HepG2 (cell line): ENCODE results near the gene SCN9A. TPM values are rescaled to one million over a fixed set of nuclear protein-coding genes. Genes with fewer than 3 reads are reported as not detected.

Experiments used
- CREB1 ChIP-seq, 2 experiments: fragments of 450-650 bp in 1 of 2; IDR thresholded peaks; 2 replicates each; pipeline ENCODE4 v1.6.1; 2016 to 2017; ENCODE audit warnings: control low read depth in 1 of 2, mild to moderate bottlenecking in 1 of 2, missing compliant biosample characterization in 1 of 2, missing genetic modification characterization in 1 of 2
- FOXK1 ChIP-seq: sonication (generic); formaldehyde crosslinking; IDR thresholded peaks from 2 replicates; pipeline ENCODE4 v1.4.0; 2020; ENCODE audit warnings: low read depth, missing genetic modification reagents, borderline replicate concordance
- MLLT10 ChIP-seq: sonication (generic); formaldehyde crosslinking; IDR thresholded peaks from 2 replicates; pipeline ENCODE4 v1.4.0; 2020; ENCODE audit warnings: missing genetic modification reagents
- NR2F2 ChIP-seq: IDR thresholded peaks from 2 replicates; pipeline ENCODE4 v1.6.1; 2012; ENCODE audit warnings: low read depth, inconsistent platforms, borderline replicate concordance
- REL ChIP-seq: sonication (generic); formaldehyde crosslinking; conservative IDR thresholded peaks from 2 replicates; pipeline ENCODE4 v1.8.0; 2022; ENCODE audit warnings: mild to moderate bottlenecking, missing genetic modification reagents, moderate library complexity
- STAT5B ChIP-seq: sonication (generic); formaldehyde crosslinking; IDR thresholded peaks from 2 replicates; pipeline ENCODE4 v1.4.0; 2020; ENCODE audit warnings: missing genetic modification reagents
- TOE1 ChIP-seq: sonication (generic); formaldehyde crosslinking; IDR thresholded peaks from 2 replicates; pipeline ENCODE4 v1.4.0; 2020; ENCODE audit warnings: mild to moderate bottlenecking, missing genetic modification reagents
- ZNF205 ChIP-seq: IDR thresholded peaks from 2 replicates; pipeline ENCODE4 v1.6.1; 2018; ENCODE audit warnings: missing biosample characterization, missing genetic modification reagents
- ZNF264 ChIP-seq: sonication (generic); formaldehyde crosslinking; IDR thresholded peaks from 2 replicates; pipeline ENCODE4 v1.4.0; 2020; ENCODE audit warnings: missing genetic modification reagents
- ZNF329 ChIP-seq: sonication (generic); formaldehyde crosslinking; IDR thresholded peaks from 2 replicates; pipeline ENCODE4 v1.9.0; 2021; ENCODE audit warnings: low read depth, mild to moderate bottlenecking, missing genetic modification reagents
- ZNF629 ChIP-seq: sonication (generic); formaldehyde crosslinking; conservative IDR thresholded peaks from 2 replicates; pipeline ENCODE4 v1.5.0; 2020; ENCODE audit warnings: missing genetic modification reagents
- ZNF652 ChIP-seq: IDR thresholded peaks from 2 replicates; pipeline ENCODE4 v1.6.1; 2016; ENCODE audit warnings: low read depth, borderline replicate concordance
- ZSCAN22 ChIP-seq: sonication (generic); formaldehyde crosslinking; IDR thresholded peaks from 2 replicates; pipeline ENCODE4 v1.4.0; 2020; ENCODE audit warnings: mild to moderate bottlenecking, missing genetic modification reagents
- ZZZ3 ChIP-seq: sonication (generic); formaldehyde crosslinking; IDR thresholded peaks from 2 replicates; pipeline ENCODE4 v1.4.0; 2020; ENCODE audit warnings: missing genetic modification reagents, mild to moderate bottlenecking, borderline replicate concordance
- polyA plus RNA-seq, 8 experiments: library from polyadenylated mRNA; depleted of rRNA in 3 of 8; stranded (reverse) in 7 of 8; unstranded in 1 of 8; fragments of >200 nt; fragmentation: Illumina TruSeq in 4 of 8; extraction: Trizol in 4 of 8; gene quantifications; 2 replicates each; pipeline versions ENCODE4 v1.2.1 to v1.2.3, GENCODE V29; 2011 to 2016; ENCODE audit warnings: low read depth in 4 of 8, missing spikeins in 1 of 8, mixed read lengths in 1 of 8; ENCODE audit not compliant: insufficient read depth in 1 of 8
- total RNA-seq, 5 experiments: library from RNA; depleted of rRNA; stranded (reverse); fragments of >200 nt; fragmentation: Illumina TruSeq; extraction: Trizol; gene quantifications; 2 replicates each; pipeline ENCODE4 v1.2.3, GENCODE V29; 2016; ENCODE audit warnings: low read depth in 1 of 5
- TF ChIP-seq, protein P1 (sequence below): sonication (generic); formaldehyde crosslinking; IDR thresholded peaks from 2 replicates; pipeline ENCODE4 v1.4.0; 2020; ENCODE audit warnings: missing genetic modification reagents
- TF ChIP-seq, protein P2 (sequence below): sonication (generic); formaldehyde crosslinking; IDR thresholded peaks from 2 replicates; pipeline ENCODE4 v1.4.0; 2020; ENCODE audit warnings: missing genetic modification reagents, borderline replicate concordance
- TF ChIP-seq, protein P3 (sequence below): IDR thresholded peaks from 2 replicates; pipeline ENCODE4 v1.4.0; 2020; ENCODE audit warnings: mild to moderate bottlenecking, missing genetic modification reagents
- TF ChIP-seq, protein P4 (sequence below): IDR thresholded peaks from 2 replicates; pipeline ENCODE4 v1.6.1; 2016; ENCODE audit warnings: low read depth, missing genetic modification reagents, missing compliant biosample characterization

The SCN9A gene
- total and polyA plus RNA-seq, 2 of the 13 experiments (the other 11 are each of a cell fraction or from before 2014, with no cell fraction given), result 15.3 to 24.3 TPM

DNA sequence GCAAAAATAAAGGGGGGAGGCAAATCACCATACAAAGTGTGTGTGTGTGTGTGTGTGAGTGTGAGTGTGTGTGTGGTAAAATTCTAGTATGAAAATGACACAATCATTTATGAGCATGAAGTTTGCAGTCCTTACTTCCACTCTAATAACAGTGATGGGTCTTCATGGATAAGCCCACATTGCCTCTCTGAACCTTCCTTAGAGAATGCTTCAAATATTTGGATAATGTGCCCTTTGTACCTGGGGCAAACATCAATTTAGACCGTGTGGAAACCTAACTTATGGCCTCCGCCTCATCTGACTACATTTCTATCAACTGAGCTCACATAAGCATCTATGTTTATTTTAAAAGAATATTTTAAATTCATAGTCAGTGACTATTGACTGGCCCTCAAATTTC, 3.7 kb downstream of the SCN9A start (continued):
- TF ChIP-seq, protein P1, sequence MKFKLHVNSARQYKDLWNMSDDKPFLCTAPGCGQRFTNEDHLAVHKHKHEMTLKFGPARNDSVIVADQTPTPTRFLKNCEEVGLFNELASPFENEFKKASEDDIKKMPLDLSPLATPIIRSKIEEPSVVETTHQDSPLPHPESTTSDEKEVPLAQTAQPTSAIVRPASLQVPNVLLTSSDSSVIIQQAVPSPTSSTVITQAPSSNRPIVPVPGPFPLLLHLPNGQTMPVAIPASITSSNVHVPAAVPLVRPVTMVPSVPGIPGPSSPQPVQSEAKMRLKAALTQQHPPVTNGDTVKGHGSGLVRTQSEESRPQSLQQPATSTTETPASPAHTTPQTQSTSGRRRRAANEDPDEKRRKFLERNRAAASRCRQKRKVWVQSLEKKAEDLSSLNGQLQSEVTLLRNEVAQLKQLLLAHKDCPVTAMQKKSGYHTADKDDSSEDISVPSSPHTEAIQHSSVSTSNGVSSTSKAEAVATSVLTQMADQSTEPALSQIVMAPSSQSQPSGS (CRISPR knock-in tag), result peak; percentile 70; the same call in 1 of the 2 replicates
- TF ChIP-seq, protein P2, sequence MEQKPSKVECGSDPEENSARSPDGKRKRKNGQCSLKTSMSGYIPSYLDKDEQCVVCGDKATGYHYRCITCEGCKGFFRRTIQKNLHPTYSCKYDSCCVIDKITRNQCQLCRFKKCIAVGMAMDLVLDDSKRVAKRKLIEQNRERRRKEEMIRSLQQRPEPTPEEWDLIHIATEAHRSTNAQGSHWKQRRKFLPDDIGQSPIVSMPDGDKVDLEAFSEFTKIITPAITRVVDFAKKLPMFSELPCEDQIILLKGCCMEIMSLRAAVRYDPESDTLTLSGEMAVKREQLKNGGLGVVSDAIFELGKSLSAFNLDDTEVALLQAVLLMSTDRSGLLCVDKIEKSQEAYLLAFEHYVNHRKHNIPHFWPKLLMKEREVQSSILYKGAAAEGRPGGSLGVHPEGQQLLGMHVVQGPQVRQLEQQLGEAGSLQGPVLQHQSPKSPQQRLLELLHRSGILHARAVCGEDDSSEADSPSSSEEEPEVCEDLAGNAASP, result peak; percentile 61; the same call in 1 of the 2 replicates
- TF ChIP-seq STAT5B (CRISPR knock-in tag) (no peak), ZNF264 (CRISPR knock-in tag) (0 out of 2 replicates have a peak, but pooled peaks have one; percentile 64), MLLT10 (no peak), ZSCAN22 (CRISPR knock-in tag) (no peak), ZNF205 (CRISPR knock-in tag) (peak; percentile 70; the same call in 1 of the 2 replicates), ZNF629 (peak; percentile 43; the same call in 1 of the 2 replicates), ZNF329 (CRISPR knock-in tag) (no peak), FOXK1 (CRISPR knock-in tag) (peak; percentile 36; the same call in 1 of the 2 replicates), REL (no peak), CREB1 (IDR thresholded peaks at IDR 0.05) (no peak), CREB1 (CRISPR knock-in tag; IDR thresholded peaks at IDR 0.05) (0 out of 2 replicates have a peak, but pooled peaks have one; percentile 46), TOE1 (peak; percentile 66; the same call in 1 of the 2 replicates), ZNF652 (peak; percentile 28; the same call in 1 of the 2 replicates), NR2F2 (peak; percentile 84), ZZZ3 (CRISPR knock-in tag) (no peak)
- TF ChIP-seq, protein P3, sequence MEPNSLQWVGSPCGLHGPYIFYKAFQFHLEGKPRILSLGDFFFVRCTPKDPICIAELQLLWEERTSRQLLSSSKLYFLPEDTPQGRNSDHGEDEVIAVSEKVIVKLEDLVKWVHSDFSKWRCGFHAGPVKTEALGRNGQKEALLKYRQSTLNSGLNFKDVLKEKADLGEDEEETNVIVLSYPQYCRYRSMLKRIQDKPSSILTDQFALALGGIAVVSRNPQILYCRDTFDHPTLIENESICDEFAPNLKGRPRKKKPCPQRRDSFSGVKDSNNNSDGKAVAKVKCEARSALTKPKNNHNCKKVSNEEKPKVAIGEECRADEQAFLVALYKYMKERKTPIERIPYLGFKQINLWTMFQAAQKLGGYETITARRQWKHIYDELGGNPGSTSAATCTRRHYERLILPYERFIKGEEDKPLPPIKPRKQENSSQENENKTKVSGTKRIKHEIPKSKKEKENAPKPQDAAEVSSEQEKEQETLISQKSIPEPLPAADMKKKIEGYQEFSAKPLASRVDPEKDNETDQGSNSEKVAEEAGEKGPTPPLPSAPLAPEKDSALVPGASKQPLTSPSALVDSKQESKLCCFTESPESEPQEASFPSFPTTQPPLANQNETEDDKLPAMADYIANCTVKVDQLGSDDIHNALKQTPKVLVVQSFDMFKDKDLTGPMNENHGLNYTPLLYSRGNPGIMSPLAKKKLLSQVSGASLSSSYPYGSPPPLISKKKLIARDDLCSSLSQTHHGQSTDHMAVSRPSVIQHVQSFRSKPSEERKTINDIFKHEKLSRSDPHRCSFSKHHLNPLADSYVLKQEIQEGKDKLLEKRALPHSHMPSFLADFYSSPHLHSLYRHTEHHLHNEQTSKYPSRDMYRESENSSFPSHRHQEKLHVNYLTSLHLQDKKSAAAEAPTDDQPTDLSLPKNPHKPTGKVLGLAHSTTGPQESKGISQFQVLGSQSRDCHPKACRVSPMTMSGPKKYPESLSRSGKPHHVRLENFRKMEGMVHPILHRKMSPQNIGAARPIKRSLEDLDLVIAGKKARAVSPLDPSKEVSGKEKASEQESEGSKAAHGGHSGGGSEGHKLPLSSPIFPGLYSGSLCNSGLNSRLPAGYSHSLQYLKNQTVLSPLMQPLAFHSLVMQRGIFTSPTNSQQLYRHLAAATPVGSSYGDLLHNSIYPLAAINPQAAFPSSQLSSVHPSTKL (CRISPR knock-in tag), result peak; percentile 98
- TF ChIP-seq, protein P4, sequence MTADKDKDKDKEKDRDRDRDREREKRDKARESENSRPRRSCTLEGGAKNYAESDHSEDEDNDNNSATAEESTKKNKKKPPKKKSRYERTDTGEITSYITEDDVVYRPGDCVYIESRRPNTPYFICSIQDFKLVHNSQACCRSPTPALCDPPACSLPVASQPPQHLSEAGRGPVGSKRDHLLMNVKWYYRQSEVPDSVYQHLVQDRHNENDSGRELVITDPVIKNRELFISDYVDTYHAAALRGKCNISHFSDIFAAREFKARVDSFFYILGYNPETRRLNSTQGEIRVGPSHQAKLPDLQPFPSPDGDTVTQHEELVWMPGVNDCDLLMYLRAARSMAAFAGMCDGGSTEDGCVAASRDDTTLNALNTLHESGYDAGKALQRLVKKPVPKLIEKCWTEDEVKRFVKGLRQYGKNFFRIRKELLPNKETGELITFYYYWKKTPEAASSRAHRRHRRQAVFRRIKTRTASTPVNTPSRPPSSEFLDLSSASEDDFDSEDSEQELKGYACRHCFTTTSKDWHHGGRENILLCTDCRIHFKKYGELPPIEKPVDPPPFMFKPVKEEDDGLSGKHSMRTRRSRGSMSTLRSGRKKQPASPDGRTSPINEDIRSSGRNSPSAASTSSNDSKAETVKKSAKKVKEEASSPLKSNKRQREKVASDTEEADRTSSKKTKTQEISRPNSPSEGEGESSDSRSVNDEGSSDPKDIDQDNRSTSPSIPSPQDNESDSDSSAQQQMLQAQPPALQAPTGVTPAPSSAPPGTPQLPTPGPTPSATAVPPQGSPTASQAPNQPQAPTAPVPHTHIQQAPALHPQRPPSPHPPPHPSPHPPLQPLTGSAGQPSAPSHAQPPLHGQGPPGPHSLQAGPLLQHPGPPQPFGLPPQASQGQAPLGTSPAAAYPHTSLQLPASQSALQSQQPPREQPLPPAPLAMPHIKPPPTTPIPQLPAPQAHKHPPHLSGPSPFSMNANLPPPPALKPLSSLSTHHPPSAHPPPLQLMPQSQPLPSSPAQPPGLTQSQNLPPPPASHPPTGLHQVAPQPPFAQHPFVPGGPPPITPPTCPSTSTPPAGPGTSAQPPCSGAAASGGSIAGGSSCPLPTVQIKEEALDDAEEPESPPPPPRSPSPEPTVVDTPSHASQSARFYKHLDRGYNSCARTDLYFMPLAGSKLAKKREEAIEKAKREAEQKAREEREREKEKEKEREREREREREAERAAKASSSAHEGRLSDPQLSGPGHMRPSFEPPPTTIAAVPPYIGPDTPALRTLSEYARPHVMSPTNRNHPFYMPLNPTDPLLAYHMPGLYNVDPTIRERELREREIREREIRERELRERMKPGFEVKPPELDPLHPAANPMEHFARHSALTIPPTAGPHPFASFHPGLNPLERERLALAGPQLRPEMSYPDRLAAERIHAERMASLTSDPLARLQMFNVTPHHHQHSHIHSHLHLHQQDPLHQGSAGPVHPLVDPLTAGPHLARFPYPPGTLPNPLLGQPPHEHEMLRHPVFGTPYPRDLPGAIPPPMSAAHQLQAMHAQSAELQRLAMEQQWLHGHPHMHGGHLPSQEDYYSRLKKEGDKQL (CRISPR knock-in tag), result peak; percentile 68; the same call in 1 of the 2 replicates
